OCI-LY3 (cell line): ENCODE data around the gene TSPEAR.

Experiments
- CTCF ChIP-seq: fragments of 200-600, 300-600 bp; sonication (generic); IDR thresholded peaks from 2 replicates; pipeline ENCODE4 v1.5.1; 2014; ENCODE audit warnings: antibody characterized with exemption, low read length, low read depth
- EZH2phosphoT487 ChIP-seq: fragments of 200-600 bp; shearing (Covaris generic); IDR thresholded peaks from 2 replicates; pipeline ENCODE4 v1.6.1; 2018; ENCODE audit warnings: antibody characterized with exemption, mixed run types, low read depth

DNA sequence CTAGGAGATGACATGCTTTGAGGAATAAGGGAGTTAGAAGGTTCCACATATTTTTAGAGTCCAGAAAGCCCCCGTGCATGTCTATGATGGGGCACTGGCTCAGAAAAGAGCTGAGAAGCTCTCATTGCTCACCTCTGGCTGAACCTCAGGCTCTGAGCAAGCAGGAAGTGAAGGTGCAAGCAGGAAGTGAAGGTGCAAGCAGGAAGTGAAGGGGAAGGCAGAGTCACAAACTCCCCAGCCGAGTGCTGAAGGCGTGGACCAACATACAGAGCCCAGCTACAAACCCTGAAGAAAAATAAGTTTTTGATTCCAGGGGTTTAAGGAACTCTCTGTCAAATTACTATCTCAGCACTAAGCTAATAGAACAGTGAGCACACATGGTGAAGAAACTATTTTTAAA is 92.5 kb downstream of the TSPEAR start:
- TF ChIP-seq CTCF: no peak
- TF ChIP-seq EZH2phosphoT487: no peak
